IMR-90 (cell line): Measurements from ENCODE around the gene LNP1. TPM values are rescaled to one million over a fixed set of nuclear protein-coding genes. Genes with fewer than 3 reads are reported as not detected.
"Not testable (repeated sequence)": the region's sequence is repeated elsewhere in the genome, so short reads cannot be mapped to it uniquely, and the experiment has no call there.

ENCODE experiments used
- ATAC-seq: fragments of 200-7000 bp; cut with Tn5 transposase; 2 replicates; pipeline ENCODE4 v1.9.1; 2020; ENCODE audit warnings: low read depth, mild to moderate bottlenecking, moderate library complexity
- BruUV-seq: library from RNA; stranded (reverse); fragments of 400-500 nt; replicated peaks from 2 replicates; lab custom pipeline; 2021; lab: Mats Ljungman, UMichigan
- CTCF ChIA-PET: fragments of 300-600 bp; formaldehyde crosslinking; extraction: SDS; loops from one replicate; lab custom pipeline; 2021; ENCODE audit warnings: antibody characterized with exemption; lab: Yijun Ruan, JAX
- POLR2A ChIA-PET: fragments of 300-600 bp; sonication (Branson Sonifier 250); formaldehyde crosslinking; loops from one replicate; lab custom pipeline; 2022; ENCODE audit warnings: antibody characterized with exemption; ENCODE audit not compliant: unreplicated experiment; lab: Charles Lee
- DNase-seq: peaks from one replicate; pipeline ENCODE4 v3.0.0; 2013
- H2AFZ ChIP-seq: replicated peaks from 2 replicates; pipeline ENCODE3; 2013; ENCODE audit warnings: low read length, mild to moderate bottlenecking; ENCODE audit not compliant: poor library complexity
- H2AK5ac ChIP-seq: 2 replicates; pipeline ENCODE4 v1.6.1; 2013; ENCODE audit warnings: low read depth, low read length, inconsistent platforms
- H2AK9ac ChIP-seq: replicated peaks from 2 replicates; pipeline ENCODE3; 2013; ENCODE audit warnings: mild to moderate bottlenecking, low read depth, low read length, moderate library complexity; ENCODE audit not compliant: poor library complexity
- H2BK120ac ChIP-seq: 2 replicates; pipeline ENCODE4 v1.6.1; 2013; ENCODE audit warnings: low read depth, low read length, inconsistent platforms
- H2BK15ac ChIP-seq: 3 replicates; pipeline ENCODE4 v1.6.1; 2013; ENCODE audit warnings: low read depth, low read length, inconsistent platforms
- H2BK20ac ChIP-seq: 2 replicates; pipeline ENCODE4 v1.6.1; 2013; ENCODE audit warnings: low read depth, mild to moderate bottlenecking, inconsistent platforms, low read length, moderate library complexity
- H2BK5ac ChIP-seq: 2 replicates; pipeline ENCODE4 v1.6.1; 2013; ENCODE audit warnings: mild to moderate bottlenecking, low read depth, low read length, inconsistent platforms; ENCODE audit not compliant: poor library complexity, severe bottlenecking
- H3K14ac ChIP-seq: replicated peaks from 2 replicates; pipeline ENCODE4 v1.6.1; 2013; ENCODE audit warnings: low read depth, low read length, inconsistent platforms
- H3K18ac ChIP-seq: 2 replicates; pipeline ENCODE4 v1.6.1; 2013; ENCODE audit warnings: low read depth, low read length, control low read depth
- H3K23ac ChIP-seq: 2 replicates; pipeline ENCODE4 v1.6.1; 2013; ENCODE audit warnings: low read depth, low read length, inconsistent platforms
- H3K27ac ChIP-seq: 2 replicates; pipeline ENCODE4 v1.5.1; 2013; ENCODE audit warnings: mild to moderate bottlenecking, control low read depth, low read length; ENCODE audit not compliant: insufficient read depth
- H3K27me3 ChIP-seq: 2 replicates; pipeline ENCODE4 v1.6.1; 2013; ENCODE audit warnings: low read length; ENCODE audit not compliant: control insufficient read depth, insufficient read depth
- H3K36me3 ChIP-seq: 2 replicates; pipeline ENCODE4 v1.6.1; 2013; ENCODE audit warnings: low read length, mixed read lengths; ENCODE audit not compliant: control insufficient read depth, insufficient read depth
- H3K4ac ChIP-seq: 2 replicates; pipeline ENCODE4 v1.6.1; 2013; ENCODE audit warnings: low read depth, low read length, inconsistent platforms
- H3K4me1 ChIP-seq: 2 replicates; pipeline ENCODE4 v1.6.1; 2013; ENCODE audit warnings: low read length, mixed read lengths; ENCODE audit not compliant: control insufficient read depth, insufficient read depth
- H3K4me2 ChIP-seq: 2 replicates; pipeline ENCODE4 v1.6.1; 2013; ENCODE audit warnings: low read depth, mild to moderate bottlenecking, control low read depth, low read length, moderate library complexity
- H3K4me3 ChIP-seq: 2 replicates; pipeline ENCODE4 v1.5.1; 2013; ENCODE audit warnings: low read depth, mild to moderate bottlenecking, control low read depth, low read length, moderate library complexity; ENCODE audit not compliant: insufficient read depth
- H3K56ac ChIP-seq: 2 replicates; pipeline ENCODE4 v1.6.1; 2013; ENCODE audit warnings: low read length, inconsistent platforms; ENCODE audit not compliant: insufficient read depth; ENCODE audit errors: extremely low read depth
- H3K79me1 ChIP-seq, 2 experiments: 2 replicates each; pipeline ENCODE4 v1.6.1; 2013; ENCODE audit warnings: low read length in 2 of 2, inconsistent platforms in 1 of 2, low read depth in 1 of 2
- H3K9ac ChIP-seq: 2 replicates; pipeline ENCODE4 v1.6.1; 2013; ENCODE audit warnings: low read depth, low read length, control low read depth
- H3K9me1 ChIP-seq: 2 replicates; pipeline ENCODE4 v1.6.1; 2013; ENCODE audit warnings: low read length, inconsistent platforms; ENCODE audit not compliant: insufficient read depth
- H3K9me3 ChIP-seq: 2 replicates; pipeline ENCODE4 v1.6.1; 2013; ENCODE audit warnings: low read length; ENCODE audit not compliant: control insufficient read depth, insufficient read depth
- H4K20me1 ChIP-seq: 2 replicates; pipeline ENCODE4 v1.6.1; 2013; ENCODE audit warnings: low read length, inconsistent platforms; ENCODE audit not compliant: insufficient read depth
- H4K5ac ChIP-seq: 2 replicates; pipeline ENCODE4 v1.6.1; 2013; ENCODE audit warnings: mild to moderate bottlenecking, low read depth, low read length, control low read depth
- H4K8ac ChIP-seq, 2 experiments: 2 replicates each; pipeline ENCODE4 v1.6.1; 2013; ENCODE audit warnings: low read depth in 2 of 2, low read length in 2 of 2, control low read depth in 1 of 2, inconsistent platforms in 1 of 2
- H4K91ac ChIP-seq: 2 replicates; pipeline ENCODE4 v1.6.1; 2013; ENCODE audit warnings: low read depth, low read length, inconsistent platforms; ENCODE audit not compliant: insufficient read depth
- BHLHE40 ChIP-seq: fragments of 150-350 bp; IDR thresholded peaks from 2 replicates; pipeline ENCODE4 v1.6.1; 2016; ENCODE audit warnings: mild to moderate bottlenecking, low read depth, low read length
- CEBPB ChIP-seq: IDR thresholded peaks from 2 replicates; pipeline ENCODE4 v1.6.1; 2012; ENCODE audit warnings: low read depth, low read length, improper control_type of control experiment
- CHD1 ChIP-seq: IDR thresholded peaks from 2 replicates; pipeline ENCODE4 v1.6.1; 2012; ENCODE audit warnings: low read depth, low read length, improper control_type of control experiment
- CTCF ChIP-seq: conservative IDR thresholded peaks from 2 replicates; pipeline ENCODE4 v1.5.1; 2012; ENCODE audit warnings: mild to moderate bottlenecking, low read depth, low read length, improper control_type of control experiment
- MXI1 ChIP-seq: IDR thresholded peaks from 2 replicates; pipeline ENCODE4 v1.6.1; 2012; ENCODE audit warnings: low read depth, mild to moderate bottlenecking, low read length, moderate library complexity, borderline replicate concordance
- NFE2L2 ChIP-seq: fragments of 150-350 bp; IDR thresholded peaks from 2 replicates; pipeline ENCODE4 v1.6.1; 2016; ENCODE audit warnings: low read depth, mild to moderate bottlenecking, low read length
- WGBS, 2 experiments: methylation state at CpG; one replicate each; pipeline versions ENCODE4 v1.1.5 to v1.1.7; 2013; ENCODE audit warnings: missing lambda C conversion rate in 2 of 2; ENCODE audit not compliant: insufficient read length in 1 of 2; ENCODE audit errors: extremely low coverage in 2 of 2; 5-methylcytosine and 5-hydroxymethylcytosine counted together
- dilution Hi-C: fragments of 300-500 bp; cut with HindIII; formaldehyde crosslinking; loops from one replicate; pipeline ENCODE4 v1.14.3; 2018; ENCODE audit warnings: low sequenced_read_pairs; ENCODE audit not compliant: unreplicated experiment
- in situ Hi-C: fragments of 300-500 bp; cut with MboI; formaldehyde crosslinking; loops from 3 replicates; pipeline ENCODE4 v1.14.3; 2019; ENCODE audit warnings: low sequenced_read_pairs, inconsistent platforms, mixed read lengths
- intact Hi-C: fragments of 100-400 bp; cut with micrococcal nuclease; formaldehyde crosslinking; loops from 2 replicates; pipeline ENCODE4 v1.10.0; 2022
- polyA plus RNA-seq, 3 experiments: library from polyadenylated mRNA; depleted of rRNA; stranded (reverse); fragments of >200 nt; gene quantifications; 2 replicates each; pipeline ENCODE4 v1.2.3, GENCODE V29; 2012; ENCODE audit warnings: low replicate concordance in 1 of 3
- total RNA-seq: library from RNA; depleted of rRNA; stranded (reverse); fragments of >200 nt; gene quantifications from 2 replicates; pipeline ENCODE4 v1.2.3, GENCODE V29; 2012

Gene LNP1
- total and polyA plus RNA-seq, 2 of the 4 experiments (the other 2 are of a cell fraction): 2.2 to 2.4 TPM

DNA sequence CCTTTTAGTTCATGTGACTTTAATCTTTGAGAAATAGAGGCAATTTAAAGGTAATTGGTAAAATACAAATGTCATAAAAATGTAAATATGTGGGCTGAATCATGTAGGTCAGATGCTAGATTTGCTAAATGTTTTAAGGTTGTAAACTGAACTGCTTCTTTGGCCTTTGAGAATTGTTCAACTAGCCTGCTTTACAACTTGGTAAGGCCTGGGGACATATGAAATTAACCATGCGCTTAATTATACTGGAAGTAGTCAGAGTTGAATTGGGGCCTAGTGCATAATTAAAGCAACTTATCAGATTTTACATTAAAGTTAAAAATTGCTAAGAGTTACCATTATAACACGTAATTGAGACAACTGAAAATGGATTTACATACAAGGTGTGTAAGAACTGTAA, 70.1 kb downstream of the LNP1 start:
- H3K14ac ChIP-seq: no peak overlapping the region
- no peak overlapping the region for H2BK15ac ChIP-seq
- no peaks in the 10 kb centered on the region for H3K36me3 ChIP-seq
- no peak overlapping the region for H3K4ac ChIP-seq
- no peak overlapping the region for H3K9ac ChIP-seq
- no peak overlapping the region for H3K23ac ChIP-seq
- DNase-seq (no peak), ATAC-seq (no peak)
- no peak overlapping the region for H2AFZ ChIP-seq
- no peak overlapping the region for H2BK5ac ChIP-seq
- H2AK5ac ChIP-seq: no peak overlapping the region
- H3K9me1 ChIP-seq: no peaks in the 10 kb centered on the region
- H2BK120ac ChIP-seq: no peak overlapping the region
- dilution Hi-C loops: no loop called here
- no peak overlapping the region for H4K8ac ChIP-seq
- ChIA-PET CTCF (interaction anchor here (0.5 to 0.6 kb wide), 2 partner anchors 11 to 18 kb away, joined by 3 to 6 read pairs; no protein-coding TSS in a partner anchor), POLR2A (no interaction called here)
- H2AK9ac ChIP-seq: no peak overlapping the region
- no peak overlapping the region for H3K4me3 ChIP-seq
- in situ Hi-C loops: no loop called here
- no peak overlapping the region for H4K91ac ChIP-seq
- no peak overlapping the region for H3K4me2 ChIP-seq
- no peak overlapping the region for H3K18ac ChIP-seq
- H4K5ac ChIP-seq: no peak overlapping the region
- no TSS peak for BruUV-seq
- no CpG with 5 or more reads among the region's 2 CpGs for WGBS, 2 experiments
- intact Hi-C loops: no loop called here
- no peaks in the 10 kb centered on the region for H3K4me1 ChIP-seq
- no peak overlapping the region for H3K56ac ChIP-seq
- no peak overlapping the region for H2BK20ac ChIP-seq
- no peaks in the 10 kb centered on the region for H3K79me1 ChIP-seq
- H3K27me3 ChIP-seq: no peaks in the 10 kb centered on the region
- no peak for TF ChIP-seq MXI1
- no peak for TF ChIP-seq NFE2L2
- TF ChIP-seq CHD1: no peak
- TF ChIP-seq CEBPB: no peak
- no peak for TF ChIP-seq CTCF
- no peak for TF ChIP-seq BHLHE40
- peaks cover 10% of the 10 kb centered on the region for H3K9me3 ChIP-seq
- no peaks in the 10 kb centered on the region for H4K20me1 ChIP-seq
- H3K27ac ChIP-seq: no peak overlapping the region

- POLR2A ChIA-PET, dilution Hi-C loops, intact Hi-C loops, H2BK20ac ChIP-seq, H3K4me2 ChIP-seq, ATAC-seq, H3K36me3 ChIP-seq, H3K4me3 ChIP-seq, H2BK5ac ChIP-seq, H4K5ac ChIP-seq, H3K23ac ChIP-seq, H2AK5ac ChIP-seq, H3K4me1 ChIP-seq, H4K91ac ChIP-seq, H3K79me1 ChIP-seq, H2AFZ ChIP-seq, H2BK15ac ChIP-seq, H3K9ac ChIP-seq, H4K20me1 ChIP-seq, H3K27ac ChIP-seq, H2AK9ac ChIP-seq, H3K18ac ChIP-seq, H3K14ac ChIP-seq, H4K8ac ChIP-seq, H3K9me1 ChIP-seq, H3K4ac ChIP-seq, in situ Hi-C loops, DNase-seq, H2BK120ac ChIP-seq, H3K56ac ChIP-seq, BruUV-seq, H3K9me3 ChIP-seq, CTCF ChIA-PET: not testable (repeated sequence)
- 100% methylated on average over 7 of the region's 32 CpGs; no CpG with 5 or more reads in 1 of the 2 experiments for WGBS, 2 experiments
- H3K27me3 ChIP-seq: peaks cover 20% of the 10 kb centered on the region
These were observed 76.6 kb downstream of the LNP1 start for GRCh38 chr3:100477851-100478360.
